Left colon (tissue), 2 donors: ENCODE data around the gene IL17REL. TPM values are rescaled to one million over a fixed set of nuclear protein-coding genes. Genes with fewer than 3 reads are reported as not detected.

Source experiments
- ATAC-seq: fragments of 200-7000 bp; cut with Tn5 transposase; one replicate; pipeline ENCODE4 v1.9.1; 2020; ENCODE audit warnings: mild to moderate bottlenecking, moderate library complexity
- DNase-seq, 2 donors: peaks; one replicate each; pipeline ENCODE4 v3.0.0-alpha.2; 2020
- intact Hi-C, 2 donors: fragments of 100-400 bp; cut with DNase I in 1 of 2; cut with micrococcal nuclease in 1 of 2; formaldehyde crosslinking; loops; one replicate each; pipeline versions ENCODE4 v1.11.2 to v1.14.0; 2022; cut with DNase I, micrococcal nuclease
- total RNA-seq, 2 donors: library from RNA; stranded (reverse); fragmentation: NEBNext Ultra II Directional; extraction: Animal tissue kit (Norgen Biotek cat#: 25700); gene quantifications; one replicate each; pipeline ENCODE4 v1.2.1, GENCODE V29; 2021
- donor health status: DM: no; HTN: no; CAD: no.
- donor health status: DM: yes; HTN: yes; CAD: no.

IL17REL gene
- total RNA-seq, 2 donors from 2014 or later: 0.17 to 0.31 TPM

- no peak for ATAC-seq
- intact Hi-C loops: no loop called here
Measured at GRCh38 chr22:49965091-49966040, 47.2 kb downstream of the IL17REL start.

DNA sequence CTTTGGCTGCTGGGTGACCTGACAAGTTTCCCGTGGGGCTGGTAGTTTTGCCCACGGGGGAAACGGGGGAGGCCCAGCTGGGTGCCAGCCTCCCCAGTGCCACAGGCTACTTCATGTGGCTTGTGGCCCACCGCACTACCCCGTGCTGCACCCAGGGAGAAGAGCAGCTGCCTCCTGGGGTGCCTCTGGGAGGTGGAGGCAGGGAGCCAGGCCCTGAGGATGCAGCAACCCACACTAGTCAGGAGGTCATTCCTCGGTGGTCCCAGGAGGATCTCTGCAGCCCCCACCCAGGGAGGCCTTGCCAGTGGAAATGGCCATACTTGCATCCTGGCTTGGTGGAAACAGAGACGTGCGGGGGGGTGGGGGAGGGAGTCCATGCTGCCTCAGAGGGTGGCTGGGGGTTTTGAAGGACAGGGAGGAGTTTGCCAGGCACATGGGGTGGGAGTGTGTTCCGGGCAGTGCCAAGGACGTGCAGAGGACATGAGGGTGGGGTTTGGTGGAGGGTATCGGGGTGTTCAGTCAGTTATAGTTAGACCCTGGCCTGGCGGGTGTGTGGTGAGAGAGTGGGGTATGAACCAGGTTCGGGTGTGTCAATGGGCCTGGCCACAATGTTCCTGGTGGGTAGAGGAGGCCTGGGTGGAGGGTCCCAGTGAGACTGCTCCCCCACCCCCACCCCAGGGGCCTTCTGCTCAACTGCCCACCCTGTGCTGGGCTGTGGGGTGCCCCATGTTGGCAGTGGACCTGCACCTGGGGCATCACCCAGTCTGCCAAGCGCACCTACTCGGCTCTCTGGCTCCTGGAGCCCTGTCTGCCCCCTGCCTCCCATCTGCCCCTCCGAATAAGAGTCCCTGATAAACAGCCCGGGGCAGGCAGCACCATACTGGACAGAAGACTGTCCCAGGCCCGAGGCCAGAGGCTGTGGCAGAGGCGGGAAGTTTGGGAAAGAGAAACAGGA is 48.2 kb downstream of the IL17REL start:
- DNase-seq (peak; percentile 24 to 33), ATAC-seq (no peak)
- intact Hi-C loops: no loop called here

More at GRCh38 chr22:49965091-49966040, 47.2 kb downstream of the IL17REL start:
- DNase-seq: peak; percentile 23 to 28

DNA sequence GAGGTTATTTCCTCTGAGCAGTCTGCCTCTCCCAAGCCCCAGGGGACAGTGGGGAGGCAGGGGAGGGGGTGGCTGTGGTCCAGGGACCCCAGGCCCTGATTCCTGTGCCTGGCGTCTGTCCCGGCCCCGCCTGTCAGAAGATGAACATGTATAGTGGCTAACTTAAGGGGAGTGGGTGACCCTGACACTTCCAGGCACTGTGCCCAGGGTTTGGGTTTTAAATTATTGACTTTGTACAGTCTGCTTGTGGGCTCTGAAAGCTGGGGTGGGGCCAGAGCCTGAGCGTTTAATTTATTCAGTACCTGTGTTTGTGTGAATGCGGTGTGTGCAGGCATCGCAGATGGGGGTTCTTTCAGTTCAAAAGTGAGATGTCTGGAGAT is 48.9 kb downstream of the IL17REL start:
- DNase-seq (peak; percentile 54 to 56), ATAC-seq (no peak)
- intact Hi-C loops: no loop called here

GRCh38 chr22:49962751-49963646 is 49.6 kb downstream of the IL17REL start:
- intact Hi-C loops: no loop called here
- DNase-seq: peak; percentile 51 to 52

DNA sequence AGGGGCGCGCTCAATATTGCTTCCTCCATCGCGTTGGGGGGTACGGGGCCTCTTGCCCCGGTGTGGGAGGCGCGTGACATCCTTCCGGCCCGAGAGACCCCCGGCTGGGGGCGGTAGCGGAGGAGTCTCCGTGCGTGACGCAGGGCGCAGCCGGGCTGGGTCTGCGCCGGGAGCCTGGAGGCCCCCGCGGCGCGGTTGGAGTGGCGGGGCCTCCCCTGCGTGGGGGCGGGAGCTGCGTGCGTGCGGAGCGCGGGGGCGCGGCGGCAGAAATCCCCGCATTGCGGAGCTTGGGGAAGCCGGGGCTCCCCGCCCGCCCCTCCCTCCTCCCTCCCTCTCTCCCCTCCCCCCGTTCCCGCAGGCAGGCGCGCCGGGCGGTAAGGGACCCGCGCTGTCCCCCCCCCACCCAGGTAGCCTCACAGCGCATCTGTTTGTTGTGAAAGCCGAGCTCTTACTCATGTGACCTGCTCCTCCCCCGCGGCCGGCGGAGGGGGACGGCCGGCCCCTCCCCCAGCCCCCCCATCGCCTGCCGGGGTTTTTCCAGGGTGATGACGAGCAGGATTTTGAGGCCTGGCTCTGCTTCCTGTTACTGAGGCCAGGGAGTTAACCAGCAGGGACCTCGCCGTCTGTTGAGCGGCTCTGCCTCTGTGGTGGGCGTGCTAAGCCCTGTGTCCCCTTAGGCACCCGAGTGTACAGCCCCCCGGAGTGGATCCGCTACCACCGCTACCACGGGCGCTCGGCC is 50.4 kb downstream of the IL17REL start:
- ATAC-seq: peak; percentile 25
- DNase-seq: peak; percentile 86 to 91
- intact Hi-C loops: no loop called here

More at GRCh38 chr22:49962751-49963646, 49.6 kb downstream of the IL17REL start:
- ATAC-seq: no peak

- DNase-seq (peak in 1 of 2 donors; percentile 46), ATAC-seq (no peak)
- intact Hi-C loops: no loop called here
Measured at GRCh38 chr22:49961601-49962011, 51.0 kb downstream of the IL17REL start.

- peak; percentile 47 to 72 for DNase-seq
Measured at GRCh38 chr22:49961005-49961600, 51.5 kb downstream of the IL17REL start.

GRCh38 chr22:49960159-49961004 is 52.2 kb downstream of the IL17REL start, which contains the start of gene PIM3:
Gene PIM3 (plus strand): TSS chr22:49960772. CDS start chr22:49960948, 176 bp downstream.
- ATAC-seq: peak; percentile 72
- intact Hi-C loops: no loop called here
- peak; percentile 94 to 96 for DNase-seq

More at GRCh38 chr22:49961005-49961600, 51.5 kb downstream of the IL17REL start:
- ATAC-seq: peak; percentile 16
- intact Hi-C loops: no loop called here

DNA sequence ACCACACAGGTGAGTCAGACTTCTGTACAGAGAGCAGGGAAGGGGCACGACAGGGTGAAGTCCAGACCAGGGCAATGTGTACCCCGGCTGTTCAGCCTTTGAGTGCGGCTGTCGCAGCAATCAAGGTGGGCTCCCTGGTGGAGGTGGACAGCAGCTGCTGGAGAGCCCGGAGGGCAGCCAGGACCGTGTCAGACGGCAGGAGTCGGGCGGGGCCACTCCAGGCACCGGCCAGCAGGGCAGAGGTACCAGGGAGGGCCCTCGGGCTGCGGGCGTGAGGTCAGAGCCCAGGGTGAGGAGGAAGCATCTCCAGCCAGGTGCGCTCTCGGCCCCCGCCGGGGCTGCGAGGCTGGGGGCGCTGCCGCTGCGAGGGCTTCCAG is 52.8 kb downstream of the IL17REL start:
- peak; percentile 75 to 78 for DNase-seq
- intact Hi-C loops: no loop called here

DNA sequence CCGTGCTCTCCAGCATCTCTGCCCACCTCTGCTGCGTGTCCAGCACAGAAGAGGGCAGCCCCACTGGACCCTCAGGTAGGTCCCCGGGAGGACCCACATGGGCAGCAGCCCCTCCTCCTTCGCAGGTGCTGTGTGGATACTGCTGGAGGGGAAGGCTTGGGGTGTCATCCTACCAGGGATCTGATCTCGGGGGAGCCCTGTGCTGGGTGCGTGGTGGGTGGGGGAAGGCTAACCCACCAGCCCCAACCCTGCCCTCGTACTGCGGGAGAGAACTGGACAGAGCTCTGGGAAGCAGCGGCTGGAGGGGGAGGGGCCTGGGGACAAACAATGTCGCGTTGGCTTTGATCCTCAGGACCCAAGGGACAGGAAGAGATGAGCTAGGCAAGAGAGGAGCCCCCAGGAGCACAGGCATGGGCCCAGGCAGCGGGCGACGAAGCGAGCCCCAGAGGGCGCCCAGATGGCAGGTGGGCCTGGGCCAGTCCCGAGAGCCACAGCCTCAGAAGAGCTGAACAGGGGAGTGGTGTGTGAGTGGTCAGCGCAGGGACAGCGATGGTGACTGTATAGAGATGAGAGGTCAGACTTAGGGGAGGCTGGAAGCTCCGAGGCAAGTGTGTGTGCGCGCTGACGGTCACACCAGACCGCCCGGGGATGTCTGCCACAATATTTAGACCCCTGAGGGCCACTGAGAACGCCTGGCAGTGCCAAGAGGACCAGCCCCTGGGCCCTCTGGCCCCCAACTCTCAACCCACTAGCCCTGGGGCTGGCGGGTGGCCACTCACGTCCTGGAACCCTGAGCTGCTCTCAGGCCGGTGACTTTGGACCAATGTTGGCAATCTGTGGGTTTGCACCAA is 53.4 kb downstream of the IL17REL start:
- intact Hi-C loops: no loop called here
- DNase-seq: peak; percentile 40 to 42
- ATAC-seq: no peak

More for the DNA sequence above, 52.8 kb downstream of the IL17REL start:
- ATAC-seq: peak; percentile 51

DNA sequence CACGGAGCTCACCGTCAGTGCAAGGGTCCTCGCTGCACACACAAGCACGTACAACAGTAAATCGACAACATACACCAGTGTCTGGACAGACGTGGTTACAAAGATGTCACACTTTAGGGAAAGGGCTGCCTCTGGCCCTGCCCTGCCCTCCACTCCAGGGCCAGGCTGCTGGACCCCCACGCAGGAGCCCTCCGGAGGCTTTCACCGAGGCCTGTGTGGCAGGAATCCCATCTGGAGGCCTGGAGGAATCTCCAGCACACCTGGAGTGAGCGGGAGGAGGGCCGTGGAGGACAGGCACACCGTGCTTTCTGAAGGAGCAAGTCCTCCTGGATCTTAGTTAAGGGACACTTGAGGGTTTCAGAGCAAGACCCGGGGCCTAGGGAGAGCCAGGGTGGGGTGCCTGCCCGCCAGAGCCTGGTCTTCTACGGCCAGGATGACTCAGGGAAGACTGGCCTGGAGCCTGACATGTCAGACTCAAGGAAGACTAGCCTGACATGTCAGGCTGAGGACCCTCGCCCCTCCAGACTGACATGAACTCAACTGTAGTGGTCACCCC is 54.1 kb downstream of the IL17REL start:
- ATAC-seq (no peak), DNase-seq (peak in 1 of 2 donors; percentile 8)
- intact Hi-C loops: no loop called here

DNA sequence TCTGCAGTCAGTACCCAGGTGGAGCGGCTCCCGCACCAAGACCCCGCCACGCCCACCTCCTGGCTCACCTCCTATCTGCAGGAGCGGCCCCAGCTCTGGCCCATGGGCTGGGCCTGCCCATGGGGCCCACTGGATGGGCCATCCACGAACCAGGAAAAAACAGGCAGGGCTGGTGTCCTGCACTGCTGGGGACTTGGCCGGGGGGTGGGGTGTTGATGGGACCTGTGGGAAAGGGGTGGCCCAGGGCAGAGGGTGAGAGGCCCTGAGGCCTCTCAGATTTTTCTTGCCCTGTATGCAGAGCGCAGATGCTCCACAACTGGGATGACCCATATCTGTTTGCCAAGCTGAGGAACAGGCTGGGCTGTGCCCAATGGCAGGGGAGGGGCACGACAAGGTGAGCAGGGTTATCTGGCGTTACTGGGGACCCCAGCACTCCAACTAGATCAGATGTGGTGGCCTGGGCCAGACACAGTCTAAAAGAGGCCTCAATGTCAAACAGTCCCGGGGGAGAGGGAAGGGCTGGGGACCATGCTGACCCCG is 54.7 kb downstream of the IL17REL start:
- intact Hi-C loops: no loop called here
- peak; percentile 42 to 49 for DNase-seq

GRCh38 chr22:49956914-49957825 is 55.4 kb downstream of the IL17REL start:
- intact Hi-C loops: no loop called here
- ATAC-seq (no peak), DNase-seq (no peak)

More for the DNA sequence above, 54.7 kb downstream of the IL17REL start:
- ATAC-seq: no peak

GRCh38 chr22:49956418-49956770 is 56.2 kb downstream of the IL17REL start:
- no peak for DNase-seq
- intact Hi-C loops: no loop called here
- ATAC-seq: no peak
